ENCODE measurements around the gene LYZL6.
"Not testable (repeated sequence)": the region's sequence is repeated elsewhere in the genome, so short reads cannot be mapped to it uniquely, and the experiment has no call there.

The LYZL6 gene

DNA sequence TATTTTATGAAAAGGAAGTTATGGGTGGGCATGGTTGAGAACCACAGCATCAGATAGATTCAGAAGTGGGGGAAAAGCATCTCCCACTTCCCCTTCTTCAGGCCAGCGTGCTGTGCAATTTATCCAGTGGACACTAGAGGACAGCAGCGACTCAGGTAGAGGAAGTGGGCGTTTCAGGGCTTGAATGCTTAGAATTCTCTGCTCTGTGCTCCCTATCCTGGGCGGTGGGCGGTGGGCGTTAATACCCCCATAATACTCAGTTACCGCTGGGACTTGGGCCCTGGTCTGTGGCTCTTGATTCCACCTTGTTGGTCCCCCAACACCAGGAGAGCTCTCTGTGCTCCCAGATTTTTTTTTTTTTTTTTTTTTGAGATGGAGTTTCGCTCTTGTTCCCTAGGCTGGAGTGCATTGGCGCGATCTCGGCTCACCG, 3.7 kb upstream of the LYZL6 start:
- peak in 12 of 58 donors; percentile 1 to 25 (median 9) for DNase-seq

DNA sequence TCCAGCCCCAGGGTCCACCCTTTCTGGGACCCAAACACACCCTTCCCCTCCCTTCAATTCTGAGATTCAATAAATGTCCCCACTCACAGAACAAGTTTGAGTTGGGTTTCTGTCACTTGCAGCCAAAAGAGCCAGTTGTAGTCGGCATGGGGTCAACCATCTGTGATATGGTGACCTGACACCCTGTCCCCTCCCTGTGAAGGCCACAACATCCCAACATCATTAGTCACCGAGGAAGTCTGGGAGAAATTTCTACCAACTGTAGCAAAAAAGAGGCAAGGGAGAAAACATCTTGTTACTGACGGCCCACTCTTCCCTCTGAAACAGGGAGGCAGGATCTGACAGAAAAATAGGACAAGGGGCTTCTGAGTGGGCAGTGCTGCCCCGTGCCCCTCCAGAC, 638 bp upstream of the LYZL6 start:
- DNase-seq = no peak

DNA sequence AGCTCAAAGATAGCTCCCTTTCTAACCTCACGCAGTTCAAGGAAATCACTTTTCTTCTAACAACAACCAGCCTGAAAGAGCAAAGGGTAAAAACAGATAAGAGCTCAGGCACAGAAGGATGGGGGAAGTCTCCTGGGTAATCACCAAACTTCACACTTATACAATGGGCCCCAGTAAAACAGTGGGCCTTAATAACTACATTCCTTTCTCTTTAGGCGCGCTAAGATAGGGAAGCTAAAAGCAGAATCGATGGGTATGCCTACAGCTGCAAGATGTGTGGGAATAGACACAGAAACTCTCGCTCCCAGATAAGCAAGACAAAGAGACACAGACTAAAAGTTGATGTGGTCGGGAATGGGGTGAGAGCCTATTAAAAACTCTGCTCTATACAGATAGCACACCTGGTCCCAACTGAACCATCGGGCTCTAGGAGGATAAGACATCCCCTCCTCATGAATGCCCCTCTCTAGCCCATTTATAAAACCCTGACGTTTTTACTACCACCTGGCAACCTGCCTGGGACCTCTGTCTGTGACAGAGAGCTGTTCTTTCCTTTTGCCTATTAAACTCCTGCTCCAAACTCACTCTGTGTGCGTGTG, 826 bp downstream of the LYZL6 start:
- no peak for DNase-seq

DNA sequence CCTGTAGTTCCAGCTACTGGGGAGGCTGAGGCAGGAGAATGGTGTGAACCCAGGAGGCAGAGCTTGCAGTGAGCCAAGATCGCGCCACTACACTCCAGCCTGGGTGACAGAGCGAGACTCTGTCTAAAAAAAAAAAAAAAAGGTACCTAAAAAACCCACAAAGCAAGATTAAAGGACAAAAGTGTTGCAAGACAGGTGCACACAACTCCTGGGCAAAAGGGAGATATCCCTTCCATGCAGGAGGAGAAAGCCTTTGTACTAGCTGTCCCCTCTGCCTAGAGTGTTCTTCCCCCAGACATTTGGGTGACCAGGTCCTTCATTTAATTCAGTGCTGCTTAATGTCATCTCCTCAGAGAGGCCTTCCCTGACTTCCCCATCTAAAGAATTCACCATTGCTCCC, 5.0 kb downstream of the LYZL6 start:
- DNase-seq = not testable (repeated sequence)

DNA sequence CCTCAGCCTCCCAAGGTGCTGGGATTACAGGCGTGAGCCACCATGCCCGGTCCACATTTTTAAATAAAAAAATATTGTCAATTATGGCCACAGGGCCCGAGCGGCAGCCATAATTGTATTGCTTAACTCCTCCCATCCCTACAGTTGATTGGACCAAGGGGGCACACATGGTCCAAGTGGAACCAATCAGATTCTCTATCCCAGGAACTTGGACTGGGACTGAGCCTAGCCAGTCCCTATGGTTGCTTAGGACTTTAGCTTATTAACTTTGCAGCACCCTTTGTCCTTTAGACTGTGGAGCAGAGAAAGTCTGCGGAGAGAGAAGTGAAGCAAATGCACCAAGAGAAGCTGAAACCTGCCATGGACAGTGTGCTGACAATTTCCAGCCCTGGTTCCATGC, 7.5 kb downstream of the LYZL6 start:
- DNase-seq = no peak

DNA sequence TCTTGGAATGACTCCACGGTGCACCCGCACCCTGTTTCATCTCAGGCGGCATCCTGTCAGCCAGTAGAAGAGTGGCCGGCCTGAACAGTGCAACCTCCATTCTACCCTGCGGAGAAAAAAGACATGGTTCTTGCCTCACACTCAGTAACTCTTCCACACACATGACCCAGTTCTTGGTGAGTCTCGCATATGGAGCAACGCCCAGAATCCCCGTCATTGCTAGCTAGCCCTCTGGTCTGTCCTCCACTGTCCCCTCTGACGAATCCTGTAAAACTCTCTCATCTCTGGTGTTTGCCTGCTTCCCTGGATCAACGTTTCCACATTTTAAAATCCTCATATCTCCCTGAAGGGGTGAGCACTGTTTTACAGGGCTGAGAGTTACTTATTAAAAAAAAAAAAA, 8.8 kb downstream of the LYZL6 start:
- no peak for DNase-seq

DNA sequence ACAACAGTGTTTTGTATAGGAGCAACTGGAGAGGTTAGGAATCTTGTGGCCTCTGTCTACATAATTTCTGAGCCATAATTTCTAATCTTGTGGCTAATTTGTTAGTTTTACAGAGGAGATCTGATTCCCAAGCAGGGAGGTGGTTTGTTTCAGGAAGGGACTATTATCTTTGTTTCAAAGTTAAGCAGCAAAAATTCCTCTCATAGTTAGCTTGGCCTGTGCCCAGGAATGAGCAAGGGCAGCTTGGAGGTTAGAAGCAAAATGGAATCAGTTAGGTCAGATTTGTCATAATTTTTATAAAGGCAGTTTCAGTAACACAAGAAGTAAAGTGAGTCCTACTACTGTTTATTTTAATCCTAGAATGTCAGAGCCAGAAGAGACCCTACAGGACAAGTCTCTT, 10.9 kb downstream of the LYZL6 start:
- DNase-seq = no peak

DNA sequence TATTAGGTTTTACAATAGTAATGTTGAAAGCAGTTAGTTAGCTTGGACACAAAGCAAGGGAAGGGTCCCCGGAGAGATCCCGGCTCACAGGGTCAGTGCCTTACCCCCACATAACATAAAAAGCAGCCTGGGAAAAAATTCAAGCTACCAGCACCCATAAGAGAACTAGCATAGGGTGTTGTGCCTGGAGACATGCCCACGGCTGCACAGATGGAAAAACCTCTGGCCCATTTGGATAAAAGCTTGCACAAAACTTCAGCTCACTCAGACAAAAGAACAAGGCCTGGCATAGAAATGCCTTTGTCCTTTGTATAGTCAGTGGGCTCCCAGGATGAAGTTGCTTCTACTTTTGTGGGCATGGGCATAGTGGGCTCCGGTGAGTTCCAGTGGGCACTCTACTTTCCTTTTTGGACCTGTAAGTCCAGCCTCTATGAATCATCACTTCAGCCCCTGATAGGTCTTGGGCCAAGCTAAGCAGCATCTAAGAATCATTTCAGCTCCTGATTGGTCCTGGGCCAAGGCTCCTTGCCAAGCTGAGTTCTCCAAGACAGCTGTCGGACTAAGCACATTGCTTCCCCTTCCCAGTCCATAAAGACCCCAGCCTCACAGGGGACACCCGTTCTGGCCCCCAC, 11.6 kb downstream of the LYZL6 start:
- peak in 1 of 58 donors; percentile 3 for DNase-seq

DNA sequence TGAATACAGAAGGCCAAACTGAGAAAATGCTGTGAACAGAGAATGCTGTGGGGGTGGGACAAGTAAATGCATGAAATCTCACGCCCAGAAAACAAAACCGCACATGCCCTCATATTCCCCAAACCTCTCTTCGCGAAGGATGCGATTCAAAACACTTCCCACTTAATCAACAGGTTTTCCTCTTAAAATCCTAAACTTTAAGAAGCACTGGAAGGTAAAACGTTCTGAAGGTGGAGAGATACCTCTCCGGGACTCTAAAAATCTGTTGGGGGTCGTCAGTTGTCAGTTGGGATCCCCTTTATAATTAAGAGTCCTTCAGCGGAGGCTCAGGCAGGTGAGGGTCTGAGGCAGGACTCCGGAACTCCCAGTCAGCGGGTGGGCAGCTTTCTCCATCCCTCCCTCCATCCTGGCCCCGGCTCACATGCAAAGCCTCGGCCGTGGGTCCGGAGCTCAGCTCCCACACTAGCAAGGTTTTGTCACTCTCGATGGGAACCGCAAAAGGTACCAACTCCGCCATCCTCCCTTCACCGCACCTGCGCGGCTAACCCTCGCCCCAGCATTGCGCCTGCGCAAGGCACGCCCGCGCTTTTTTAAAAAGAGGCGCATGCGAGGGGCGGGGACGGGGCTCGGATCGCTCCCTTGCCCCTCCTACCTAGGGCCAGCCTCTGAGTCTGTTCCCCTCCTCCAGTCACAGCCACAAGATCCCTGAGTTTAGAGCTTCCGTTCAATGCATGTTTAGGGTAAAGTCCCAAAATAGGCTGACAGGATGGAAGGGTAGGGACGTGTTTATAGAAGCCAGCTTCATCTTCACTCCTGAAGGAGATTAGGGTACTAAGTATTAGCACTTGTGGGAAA, 13.1 kb downstream of the LYZL6 start, which contains the start of gene RDM1:
Gene RDM1 (minus strand): TSS at position 563 of the 855 bp plus-strand sequence. CDS start 46 bp downstream, at position 517.
- peak in 49 of 58 donors; percentile 2 to 63 (median 26) for DNase-seq

DNA sequence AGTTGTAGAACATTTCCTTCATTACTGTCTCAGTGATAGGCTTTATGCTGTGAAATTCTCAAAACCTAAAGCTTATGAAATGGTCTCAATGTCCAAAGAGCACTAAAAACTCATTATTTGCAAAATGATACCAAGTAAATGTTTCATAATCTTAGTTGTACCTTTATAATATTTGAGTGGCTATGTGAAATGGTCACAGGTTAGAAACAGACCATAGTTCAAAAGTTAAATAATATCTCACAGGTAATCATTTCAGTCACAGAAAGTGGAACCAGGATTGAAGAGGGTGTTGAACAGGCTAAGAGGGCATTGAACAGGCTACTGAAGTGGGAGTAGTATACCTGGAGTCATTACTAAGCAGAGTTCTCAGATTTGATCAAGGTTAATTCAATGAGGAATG, 15.8 kb downstream of the LYZL6 start:
- no peak for DNase-seq

DNA sequence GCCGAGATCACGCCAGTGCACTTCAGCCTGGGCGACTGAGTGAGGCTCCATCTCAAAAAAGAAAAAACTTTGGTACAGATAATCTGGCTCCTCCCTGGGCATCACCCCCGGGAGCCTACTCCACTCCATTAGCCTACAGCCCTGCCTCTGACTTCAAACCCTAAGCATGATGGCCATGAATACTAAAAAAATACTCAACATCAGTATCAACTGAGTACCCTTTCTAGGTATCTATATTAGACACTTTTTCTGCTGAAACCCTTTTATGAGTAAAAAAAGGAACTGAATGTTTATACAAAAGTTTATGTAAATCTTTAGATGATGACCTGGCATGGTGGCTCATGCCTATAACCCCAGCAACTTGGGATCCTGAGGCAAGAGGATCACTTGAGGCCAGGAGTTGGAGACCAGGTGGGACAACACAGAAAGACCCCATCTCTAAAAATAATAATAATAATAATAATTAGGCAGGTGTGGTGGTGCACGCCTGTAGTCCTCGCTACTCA, 19.9 kb downstream of the LYZL6 start:
- no peak for DNase-seq

DNA sequence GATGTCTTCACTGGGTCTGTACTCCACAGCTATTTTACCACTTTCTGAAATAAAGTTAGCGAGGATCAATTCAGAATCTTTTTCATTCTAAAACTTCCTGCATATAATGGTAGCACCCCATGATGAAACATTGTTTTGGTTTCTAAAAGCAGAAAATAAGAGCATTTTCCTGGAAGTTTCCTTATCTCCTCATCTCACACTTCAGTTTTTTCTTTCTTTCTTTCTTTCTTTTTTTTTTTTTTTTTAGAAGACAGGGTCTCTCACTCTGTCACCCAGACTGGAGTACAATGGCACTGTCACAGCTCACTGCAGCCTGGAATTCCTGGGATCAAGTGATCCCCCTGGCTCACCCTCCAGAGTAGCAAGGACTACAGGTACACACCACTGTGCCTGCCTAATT, 23.3 kb downstream of the LYZL6 start:
- no peak for DNase-seq

DNA sequence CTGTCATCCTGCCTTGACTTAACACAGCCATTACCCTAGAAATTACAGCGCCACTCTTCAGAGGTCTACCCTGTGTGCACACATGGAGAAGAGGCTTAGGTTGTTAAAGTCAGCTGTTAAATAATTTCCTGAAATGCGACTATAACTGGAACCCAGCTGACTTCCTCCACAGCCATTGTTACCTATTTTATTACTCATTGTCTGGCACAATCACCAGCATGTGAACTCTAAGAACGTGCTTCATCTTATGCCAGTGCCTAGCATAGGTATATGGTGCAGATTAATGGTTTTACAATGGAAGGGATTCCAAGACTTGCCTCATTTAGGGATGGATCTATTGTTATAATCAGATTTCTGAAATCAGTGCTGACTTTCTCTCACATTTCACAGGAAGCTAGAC, 24.8 kb downstream of the LYZL6 start:
- DNase-seq = no peak

DNA sequence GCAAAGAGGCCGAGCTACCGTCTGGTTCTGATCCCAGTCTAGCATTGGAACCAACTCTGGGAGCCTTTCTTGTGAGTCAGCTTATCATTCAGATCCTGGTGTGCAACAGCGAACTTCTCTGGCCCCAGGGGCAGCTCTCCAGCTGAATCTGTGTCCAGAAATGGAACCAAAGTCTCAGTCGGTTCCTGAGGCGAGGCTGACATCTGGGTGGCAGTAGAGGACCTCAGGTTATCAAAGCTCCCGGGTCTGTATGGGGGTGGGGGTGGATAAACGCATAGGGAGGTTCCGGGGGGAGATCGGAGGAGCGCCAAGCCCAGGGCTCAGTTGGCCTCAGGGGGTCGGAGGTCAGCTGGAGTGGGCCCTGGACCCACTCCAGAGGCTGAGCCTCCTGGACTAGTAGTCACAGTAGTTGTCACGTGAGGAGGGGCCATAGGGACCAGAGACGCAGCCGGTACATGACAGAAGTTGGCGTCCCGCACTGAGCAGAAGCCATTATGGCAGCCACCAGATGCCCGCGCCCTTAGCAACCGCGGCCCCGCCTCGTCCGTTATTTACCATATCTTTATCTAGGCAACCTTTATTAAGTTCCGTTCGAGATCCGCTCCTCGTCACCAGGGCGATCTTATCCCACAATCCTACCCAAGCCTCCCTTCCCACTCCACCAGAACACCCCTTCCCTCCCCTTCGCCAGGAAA, 25.8 kb downstream of the LYZL6 start:
- no peak for DNase-seq

DNA sequence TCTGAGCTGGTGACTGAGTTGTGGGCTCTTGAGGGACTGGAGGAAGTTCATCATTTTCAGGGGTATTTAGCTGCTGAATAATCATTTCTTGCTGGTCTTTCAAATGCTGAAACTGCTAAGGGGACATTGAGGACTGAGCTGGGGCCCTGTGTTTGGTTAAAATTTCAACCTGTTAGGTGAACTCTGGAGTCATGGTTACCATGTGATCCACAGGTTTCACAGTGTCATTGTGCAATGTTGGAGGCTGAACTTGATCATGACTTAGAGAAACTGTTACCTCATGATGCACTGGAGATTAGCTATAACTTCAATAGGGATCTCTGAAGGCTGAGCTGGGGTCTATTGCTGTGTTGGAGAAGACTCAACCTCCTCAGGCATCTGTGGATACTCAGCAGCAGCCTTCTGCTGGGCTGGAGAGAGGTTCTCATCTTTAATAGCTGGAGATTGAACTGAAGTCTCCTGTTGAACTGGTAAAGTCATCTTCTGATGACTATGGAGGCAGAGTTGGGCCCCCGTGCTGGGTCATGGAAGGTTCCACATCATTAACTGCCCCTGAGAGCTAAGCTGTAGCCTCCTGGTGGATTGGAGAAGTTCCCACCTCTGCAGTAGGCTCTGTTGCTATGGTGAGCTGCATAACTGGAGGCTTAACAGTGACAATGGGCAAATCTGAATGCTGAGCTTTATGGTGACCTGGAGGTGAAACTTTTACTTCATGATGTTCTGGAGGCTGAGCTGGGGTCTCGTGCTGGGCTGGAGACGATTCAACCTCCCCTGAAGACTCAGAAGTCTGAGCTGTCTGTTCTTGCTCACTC, 28.2 kb downstream of the LYZL6 start:
- DNase-seq = no peak

DNA sequence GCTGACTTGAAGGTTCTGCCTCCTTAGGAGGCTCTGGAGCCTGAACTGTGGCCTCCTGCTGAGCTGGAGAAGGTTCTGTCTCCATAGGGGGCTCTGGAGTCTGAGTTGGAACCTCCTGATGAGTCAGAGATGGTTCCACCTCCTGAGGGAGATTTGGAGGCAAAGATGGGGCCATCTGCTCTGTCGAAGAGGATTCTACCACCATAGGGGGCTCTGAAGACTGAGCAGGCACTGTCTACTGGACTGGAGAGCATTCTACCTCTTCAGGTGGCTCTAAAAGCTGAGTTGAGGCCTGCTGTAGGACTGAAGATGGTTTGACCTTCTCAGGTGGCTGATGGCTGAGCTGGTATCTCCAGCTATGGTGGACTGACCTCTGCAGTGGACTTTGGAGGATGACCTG, 29.2 kb downstream of the LYZL6 start:
- no peak for DNase-seq

DNA sequence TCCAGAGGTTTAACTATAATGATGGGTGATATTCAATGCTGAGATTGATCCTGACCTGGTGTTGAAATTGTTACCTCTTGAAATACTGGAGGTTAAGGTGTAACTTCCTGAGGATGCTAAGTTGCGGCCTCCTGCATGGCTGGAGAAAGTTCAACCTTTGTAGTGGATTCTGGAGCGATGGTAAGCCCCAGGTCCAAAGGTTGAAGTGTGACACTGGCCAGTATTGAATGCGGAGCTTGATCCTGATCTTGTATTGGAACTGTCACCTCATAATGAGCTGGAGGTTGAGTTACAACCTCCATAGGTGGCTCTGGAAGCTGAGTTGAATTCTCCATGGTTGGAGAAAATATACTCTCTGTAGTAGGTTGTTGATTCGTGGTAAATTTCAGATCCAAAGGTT, 29.9 kb downstream of the LYZL6 start:
- DNase-seq = no peak

DNA sequence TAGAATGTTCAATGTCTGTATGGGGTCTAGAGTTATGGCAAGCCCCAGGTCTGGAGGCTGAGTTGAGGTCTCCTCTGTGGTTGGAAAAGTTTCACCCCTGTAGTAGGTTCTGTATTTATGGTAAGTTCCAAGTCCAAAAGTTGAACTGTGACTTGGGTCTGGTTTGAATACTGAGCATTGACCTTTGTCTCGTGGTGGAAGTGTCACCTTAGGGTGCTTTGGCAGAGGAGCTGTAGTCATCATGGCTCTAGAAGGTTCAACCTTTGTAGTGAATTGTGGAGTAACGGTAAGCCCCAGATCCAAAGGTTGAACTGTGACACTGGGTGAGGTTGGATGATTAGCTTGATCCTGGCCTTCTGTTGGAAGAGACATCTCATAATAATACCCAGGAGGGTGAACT, 30.6 kb downstream of the LYZL6 start:
- DNase-seq = no peak

DNA sequence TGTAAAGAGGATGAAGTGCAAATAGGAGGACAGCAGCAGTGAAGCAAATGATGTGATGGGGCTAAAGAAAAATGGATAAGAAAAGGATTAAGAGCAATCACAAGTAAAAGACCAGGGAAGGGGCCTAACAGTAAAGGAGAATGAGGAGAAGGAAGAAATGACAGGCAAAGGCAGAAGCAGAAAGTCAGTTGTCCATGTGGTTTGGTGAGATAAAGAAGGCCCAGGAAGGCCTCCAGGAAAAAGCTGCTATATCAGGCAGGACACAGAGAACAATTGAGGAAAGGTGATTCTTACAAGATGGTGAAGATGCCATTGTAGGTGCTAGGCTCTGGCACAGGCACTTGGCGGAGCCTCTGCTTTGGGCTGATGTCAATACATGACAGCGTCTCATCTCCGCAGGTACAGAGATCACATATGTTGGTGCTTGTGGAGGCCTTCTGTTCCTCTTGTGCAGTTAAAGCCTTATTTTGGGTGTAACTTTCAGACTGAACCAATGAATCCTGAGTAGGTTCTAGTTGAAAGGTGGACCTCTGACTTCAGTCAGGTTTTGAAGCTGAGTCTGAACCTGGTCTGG, 31.1 kb downstream of the LYZL6 start:
- no peak for DNase-seq

DNA sequence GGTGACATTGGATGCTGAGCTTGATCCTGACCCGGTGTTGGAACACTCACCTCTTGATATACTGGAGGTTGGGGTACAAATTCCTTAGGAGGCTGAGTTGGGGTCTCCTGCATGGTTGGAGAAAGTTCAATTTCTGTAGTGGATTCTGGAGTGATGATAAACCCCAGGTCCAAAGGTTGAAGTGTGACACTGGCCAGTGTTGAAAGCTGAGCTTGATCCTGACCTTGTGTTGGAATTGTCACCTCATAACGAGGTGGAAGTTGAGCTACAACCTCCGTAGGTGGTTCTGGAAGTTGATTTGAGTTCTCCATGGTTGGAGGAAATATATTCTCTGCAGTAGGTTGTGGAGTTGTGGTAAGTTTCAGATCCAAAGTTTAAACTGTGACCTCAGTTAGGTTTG, 34.1 kb downstream of the LYZL6 start:
- no peak for DNase-seq

All from anterior cingulate cortex (tissue), 58 donors.